Activated naive CD4-positive, alpha-beta T cell treated with anti-CD3 and anti-CD28 coated beads, Interleukin-2, amount 50 U/mL, for 24 hours (primary cell): ENCODE results near the gene VAX1.
"Not testable (repeated sequence)": the region's sequence is repeated elsewhere in the genome, so short reads cannot be mapped to it uniquely, and the experiment has no call there.

Source experiments
- H3K27ac Mint-ChIP-seq: one replicate; pipeline ENCODE4 v1.8.0; 2021; ENCODE audit warnings: mild to moderate bottlenecking, mixed read lengths
- H3K27me3 Mint-ChIP-seq: one replicate; pipeline ENCODE4 v1.8.0; 2021; ENCODE audit warnings: mixed read lengths
- H3K36me3 Mint-ChIP-seq: one replicate; pipeline ENCODE4 v1.8.0; 2021; ENCODE audit warnings: mixed read lengths
- H3K4me1 Mint-ChIP-seq: one replicate; pipeline ENCODE4 v1.8.0; 2021; ENCODE audit warnings: mixed read lengths
- H3K4me3 Mint-ChIP-seq: one replicate; pipeline ENCODE4 v1.8.0; 2021; ENCODE audit warnings: mild to moderate bottlenecking, mixed read lengths
- H3K9me3 Mint-ChIP-seq: one replicate; pipeline ENCODE4 v1.8.0; 2021; ENCODE audit warnings: mixed read lengths

Gene VAX1

DNA sequence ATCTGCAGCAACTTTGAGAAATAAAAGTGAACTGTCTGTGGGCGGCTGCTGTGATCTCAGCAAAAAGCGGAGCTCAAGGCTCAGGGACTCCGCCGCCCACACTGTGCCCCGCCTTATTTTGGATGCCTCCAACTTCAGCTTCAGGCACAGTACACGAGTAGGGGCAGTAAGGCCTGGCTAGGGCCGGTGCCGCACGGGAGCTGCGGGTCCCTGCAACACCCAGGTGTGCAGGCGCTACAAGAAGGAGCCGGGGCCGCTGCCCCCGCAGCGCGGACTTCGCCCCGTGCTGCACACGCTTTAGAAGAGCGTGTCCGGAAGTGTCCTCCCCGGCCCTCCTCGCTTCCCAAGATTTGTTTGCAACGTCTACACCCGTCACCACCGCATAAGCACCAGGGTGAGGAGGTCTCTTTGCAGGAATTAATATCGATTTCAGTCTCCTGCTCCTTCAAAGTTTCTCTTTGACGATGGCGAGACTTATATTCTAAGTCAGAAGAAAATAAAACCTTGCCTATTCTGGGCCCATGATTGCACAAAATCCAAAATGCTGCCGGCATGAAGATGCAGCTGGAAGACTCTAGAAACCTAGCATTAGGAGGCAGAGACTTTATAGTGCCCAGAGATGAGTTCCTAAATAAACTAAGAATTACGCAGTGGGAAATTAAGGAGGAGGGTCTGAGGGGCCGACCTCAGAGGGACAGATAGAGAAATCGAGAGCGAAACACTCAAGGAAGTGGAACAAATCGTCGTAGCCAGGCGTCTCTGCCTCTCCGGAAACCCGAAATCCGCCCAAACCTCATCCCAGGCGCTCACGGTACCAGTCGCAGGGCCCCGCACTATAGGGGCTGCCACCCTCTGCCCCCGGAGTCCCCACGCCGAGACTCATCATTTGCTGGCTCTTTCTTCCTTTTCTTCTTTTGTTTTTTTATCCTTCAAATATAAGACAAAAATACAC, 6.4 kb downstream of the VAX1 start:
- H3K4me3 Mint-ChIP-seq = peak overlapping the region; percentile 78
- H3K27ac Mint-ChIP-seq = no peak overlapping the region
- peaks cover 68% of the 10 kb centered on the region for H3K27me3 Mint-ChIP-seq
- H3K36me3 Mint-ChIP-seq = peaks cover 2% of the 10 kb centered on the region
- H3K9me3 Mint-ChIP-seq = no peaks in the 10 kb centered on the region
- H3K4me1 Mint-ChIP-seq = peaks cover 32% of the 10 kb centered on the region

DNA sequence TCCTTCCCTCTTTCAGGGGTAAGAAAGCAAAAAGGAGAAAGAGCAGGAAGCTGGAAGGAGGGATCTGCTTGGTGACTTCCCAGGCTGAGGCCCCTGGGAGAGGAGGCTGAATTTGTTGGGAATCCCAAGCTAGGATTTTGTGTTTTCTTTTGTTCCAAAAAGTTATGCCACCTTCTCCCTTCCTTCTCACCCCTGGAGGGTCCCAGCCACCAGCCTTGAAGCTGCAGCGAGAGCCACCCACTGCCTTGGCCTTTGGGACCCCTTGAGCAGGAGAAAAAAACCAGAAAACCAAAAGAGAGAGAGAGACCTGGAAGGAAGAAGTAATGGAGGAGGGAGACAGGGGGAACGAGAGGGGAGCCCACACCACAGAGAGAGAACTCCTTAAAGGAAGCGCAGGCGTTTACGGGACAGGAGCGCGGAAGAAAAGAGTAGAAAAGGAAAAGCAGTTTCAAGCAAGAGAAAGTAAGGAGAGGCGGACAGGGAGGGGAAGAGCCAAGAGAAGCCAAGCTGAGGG, 7.2 kb downstream of the VAX1 start:
- Mint-ChIP-seq H3K36me3 (peaks cover 2% of the 10 kb centered on the region), H3K4me3 (peak overlapping the region; percentile 78), H3K27me3 (peaks cover 64% of the 10 kb centered on the region), H3K27ac (no peak overlapping the region), H3K9me3 (no peaks in the 10 kb centered on the region), H3K4me1 (peaks cover 32% of the 10 kb centered on the region)

DNA sequence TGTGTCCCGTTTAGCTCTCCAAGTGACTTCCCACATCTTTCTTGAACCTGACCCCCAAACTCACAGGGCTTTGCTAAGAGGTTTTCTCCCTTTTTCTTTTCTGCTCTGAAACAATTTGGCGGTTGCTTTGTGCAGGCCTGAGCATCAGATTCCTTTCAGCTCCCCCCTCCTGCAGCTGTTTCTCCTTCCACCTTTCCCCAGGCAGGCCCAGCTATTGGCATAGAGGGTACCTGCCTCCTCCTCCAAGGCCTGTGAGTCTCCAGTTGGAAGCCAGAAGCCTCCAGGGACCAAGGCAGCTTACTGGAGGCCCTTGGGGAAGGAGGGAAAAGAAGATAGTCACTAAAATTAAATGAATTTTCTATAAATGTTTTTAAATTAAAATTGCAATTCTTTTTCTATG, 7.7 kb downstream of the VAX1 start:
- H3K4me3 Mint-ChIP-seq = no peak overlapping the region
- peaks cover 61% of the 10 kb centered on the region for H3K27me3 Mint-ChIP-seq
- H3K9me3 Mint-ChIP-seq = no peaks in the 10 kb centered on the region
- peaks cover 2% of the 10 kb centered on the region for H3K36me3 Mint-ChIP-seq
- no peak overlapping the region for H3K27ac Mint-ChIP-seq
- peaks cover 32% of the 10 kb centered on the region for H3K4me1 Mint-ChIP-seq

DNA sequence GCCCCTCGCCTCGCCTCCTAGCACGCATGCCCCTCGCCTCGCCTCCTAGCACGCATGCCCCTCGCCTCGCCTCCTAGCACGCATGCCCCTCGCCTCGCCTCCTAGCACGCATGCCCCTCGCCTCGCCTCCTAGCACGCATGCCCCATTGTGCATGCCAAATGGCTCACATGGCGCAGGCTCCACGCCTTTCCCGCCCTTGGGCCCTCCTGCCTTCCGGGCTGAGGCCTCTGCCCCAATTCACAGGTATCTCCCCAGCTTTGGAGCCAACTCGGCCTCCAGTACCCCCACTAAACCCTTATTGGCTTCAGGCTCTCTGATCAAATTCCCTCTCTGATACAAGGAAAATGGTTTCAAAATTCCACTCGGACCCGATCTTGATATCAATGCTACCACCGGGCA, 11.4 kb downstream of the VAX1 start:
- H3K27me3 Mint-ChIP-seq = peaks cover 45% of the 10 kb centered on the region
- not testable (repeated sequence) for H3K9me3 Mint-ChIP-seq, H3K4me3 Mint-ChIP-seq, H3K27ac Mint-ChIP-seq, H3K36me3 Mint-ChIP-seq
- H3K4me1 Mint-ChIP-seq = peaks cover 11% of the 10 kb centered on the region

DNA sequence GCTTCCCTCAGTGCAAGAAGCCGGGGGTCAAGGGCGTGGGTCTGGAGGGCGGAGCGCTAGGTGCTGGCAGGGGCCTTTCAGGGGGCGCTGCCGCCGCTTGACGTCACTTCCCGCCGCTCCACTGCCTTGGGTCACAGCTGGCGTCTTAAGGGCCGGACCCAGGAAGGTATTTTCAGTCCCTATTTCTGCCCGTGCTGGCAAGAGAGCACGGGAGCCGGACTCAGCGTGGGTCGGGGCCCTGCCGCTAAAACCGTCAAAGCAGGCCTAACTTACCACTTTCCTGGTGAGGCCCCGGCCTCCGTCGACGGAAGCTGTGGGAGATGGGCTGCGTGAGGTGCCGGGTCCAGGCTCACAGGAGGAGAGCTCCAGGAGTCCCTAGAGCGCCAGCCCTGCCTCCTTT, 12.0 kb downstream of the VAX1 start:
- H3K4me1 Mint-ChIP-seq = peaks cover 5% of the 10 kb centered on the region
- H3K36me3 Mint-ChIP-seq = peaks cover 2% of the 10 kb centered on the region
- peaks cover 40% of the 10 kb centered on the region for H3K27me3 Mint-ChIP-seq
- no peak overlapping the region for H3K4me3 Mint-ChIP-seq
- H3K27ac Mint-ChIP-seq = no peak overlapping the region
- no peaks in the 10 kb centered on the region for H3K9me3 Mint-ChIP-seq

DNA sequence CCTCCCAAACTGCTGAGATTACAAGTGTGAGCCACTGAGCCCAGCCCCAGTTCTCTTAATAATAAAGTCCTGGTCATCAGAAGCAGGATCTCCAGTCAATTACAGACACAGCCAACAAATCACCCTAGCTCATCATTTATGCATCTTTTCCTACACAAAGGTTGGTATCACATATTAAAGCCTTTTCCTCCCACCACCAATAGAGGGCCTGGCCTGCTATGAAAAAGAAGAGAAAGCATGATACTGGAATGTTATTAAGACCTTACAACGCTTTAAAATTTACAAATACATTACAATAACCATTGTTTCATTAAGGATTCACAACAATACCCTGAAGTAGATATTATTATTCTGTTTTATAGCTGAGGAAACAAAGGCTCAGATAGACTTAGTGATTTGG, 25.9 kb downstream of the VAX1 start:
- H3K4me1 Mint-ChIP-seq = no peaks in the 10 kb centered on the region
- peaks cover 27% of the 10 kb centered on the region for H3K27me3 Mint-ChIP-seq
- peaks cover 2% of the 10 kb centered on the region for H3K36me3 Mint-ChIP-seq
- no peaks in the 10 kb centered on the region for H3K9me3 Mint-ChIP-seq
- H3K4me3 Mint-ChIP-seq = no peak overlapping the region
- H3K27ac Mint-ChIP-seq = no peak overlapping the region

DNA sequence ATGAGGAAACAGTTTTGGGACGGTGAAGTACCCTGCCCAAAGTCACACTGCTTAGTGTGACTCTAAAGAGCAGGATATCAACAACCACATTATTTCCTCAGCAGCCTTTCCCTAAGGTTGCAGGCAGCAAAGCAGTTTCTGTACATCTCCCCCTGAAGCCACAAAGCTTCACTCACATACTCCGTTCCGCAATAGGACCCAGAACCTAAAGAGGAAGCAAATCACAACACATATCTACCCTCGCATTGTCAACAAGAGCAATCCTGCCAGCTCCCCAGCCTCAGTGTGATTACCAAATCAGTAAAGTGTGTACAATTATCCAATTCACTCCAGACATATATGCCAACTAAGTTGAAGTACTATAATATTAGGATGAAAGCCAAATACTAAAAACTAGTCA, 30.8 kb downstream of the VAX1 start:
- H3K27me3 Mint-ChIP-seq = peaks cover 10% of the 10 kb centered on the region
- no peak overlapping the region for H3K4me3 Mint-ChIP-seq
- no peaks in the 10 kb centered on the region for H3K4me1 Mint-ChIP-seq
- no peaks in the 10 kb centered on the region for H3K9me3 Mint-ChIP-seq
- no peak overlapping the region for H3K27ac Mint-ChIP-seq
- no peaks in the 10 kb centered on the region for H3K36me3 Mint-ChIP-seq

GRCh38 chr10:117096599-117097201, 41.4 kb downstream of the VAX1 start:
- no peaks in the 10 kb centered on the region for H3K9me3 Mint-ChIP-seq
- no peaks in the 10 kb centered on the region for H3K4me1 Mint-ChIP-seq
- no peak overlapping the region for H3K27ac Mint-ChIP-seq
- H3K4me3 Mint-ChIP-seq = no peak overlapping the region
- no peaks in the 10 kb centered on the region for H3K36me3 Mint-ChIP-seq
- peaks cover 14% of the 10 kb centered on the region for H3K27me3 Mint-ChIP-seq

- no peaks in the 10 kb centered on the region for H3K36me3 Mint-ChIP-seq
- H3K27me3 Mint-ChIP-seq = peaks cover 13% of the 10 kb centered on the region
- no peak overlapping the region for H3K4me3 Mint-ChIP-seq
- H3K9me3 Mint-ChIP-seq = no peaks in the 10 kb centered on the region
- H3K4me1 Mint-ChIP-seq = no peaks in the 10 kb centered on the region
- no peak overlapping the region for H3K27ac Mint-ChIP-seq
These were observed 43.2 kb downstream of the VAX1 start for GRCh38 chr10:117094856-117095255.

DNA sequence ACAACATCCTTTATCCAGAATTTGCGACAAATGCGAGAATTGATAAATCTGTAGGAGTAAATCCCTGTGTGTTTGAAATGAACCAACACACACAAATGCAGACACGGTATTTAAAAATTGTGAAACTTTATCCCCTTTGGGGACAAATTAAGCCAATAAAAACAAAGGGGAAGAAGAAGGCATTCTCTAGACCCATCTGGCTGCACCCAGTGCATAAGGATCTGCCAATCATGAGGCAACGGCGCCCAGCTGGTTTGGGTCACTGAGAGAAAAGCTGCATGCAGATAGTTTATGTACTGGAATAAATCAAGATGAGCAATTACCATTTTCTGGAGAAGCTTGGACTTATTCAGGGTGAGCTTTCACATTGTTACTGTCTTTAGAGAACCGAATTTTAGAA, 45.7 kb downstream of the VAX1 start:
- H3K27ac Mint-ChIP-seq = no peak overlapping the region
- H3K9me3 Mint-ChIP-seq = no peaks in the 10 kb centered on the region
- peaks cover 9% of the 10 kb centered on the region for H3K27me3 Mint-ChIP-seq
- H3K4me1 Mint-ChIP-seq = no peaks in the 10 kb centered on the region
- no peak overlapping the region for H3K4me3 Mint-ChIP-seq
- no peaks in the 10 kb centered on the region for H3K36me3 Mint-ChIP-seq

- no peak overlapping the region for H3K4me3 Mint-ChIP-seq
- peaks cover 18% of the 10 kb centered on the region for H3K27me3 Mint-ChIP-seq
- no peaks in the 10 kb centered on the region for H3K36me3 Mint-ChIP-seq
- H3K4me1 Mint-ChIP-seq = no peaks in the 10 kb centered on the region
- H3K27ac Mint-ChIP-seq = no peak overlapping the region
- H3K9me3 Mint-ChIP-seq = no peaks in the 10 kb centered on the region
These were observed 47.2 kb downstream of the VAX1 start for GRCh38 chr10:117090834-117091233.

DNA sequence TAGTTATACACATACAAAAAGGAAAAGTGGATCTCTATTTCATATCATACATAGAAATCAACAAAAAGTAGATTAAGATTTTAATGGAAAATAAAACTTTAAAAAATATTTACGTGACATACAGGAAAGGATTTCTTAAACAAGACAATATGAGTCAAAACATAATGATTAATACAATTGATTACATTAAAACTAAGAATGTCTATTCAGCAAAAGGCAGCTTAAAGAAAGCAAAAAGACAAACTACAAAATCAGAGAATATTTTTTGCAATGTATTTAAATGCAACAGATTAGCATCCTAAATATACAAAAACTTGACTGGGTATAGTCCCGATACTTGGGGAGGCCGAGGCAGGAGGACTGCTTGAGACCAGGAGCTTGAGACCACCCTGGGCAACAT, 50.5 kb downstream of the VAX1 start:
- no peak overlapping the region for H3K4me3 Mint-ChIP-seq
- peaks cover 24% of the 10 kb centered on the region for H3K27me3 Mint-ChIP-seq
- no peak overlapping the region for H3K27ac Mint-ChIP-seq
- H3K36me3 Mint-ChIP-seq = no peaks in the 10 kb centered on the region
- no peaks in the 10 kb centered on the region for H3K4me1 Mint-ChIP-seq
- H3K9me3 Mint-ChIP-seq = peaks cover 7% of the 10 kb centered on the region

GRCh38 chr10:117086546-117086945, 51.5 kb downstream of the VAX1 start:
- Mint-ChIP-seq H3K4me1 (no peaks in the 10 kb centered on the region), H3K27ac (no peak overlapping the region), H3K9me3 (peaks cover 7% of the 10 kb centered on the region), H3K4me3 (no peak overlapping the region), H3K36me3 (no peaks in the 10 kb centered on the region), H3K27me3 (peaks cover 23% of the 10 kb centered on the region)

DNA sequence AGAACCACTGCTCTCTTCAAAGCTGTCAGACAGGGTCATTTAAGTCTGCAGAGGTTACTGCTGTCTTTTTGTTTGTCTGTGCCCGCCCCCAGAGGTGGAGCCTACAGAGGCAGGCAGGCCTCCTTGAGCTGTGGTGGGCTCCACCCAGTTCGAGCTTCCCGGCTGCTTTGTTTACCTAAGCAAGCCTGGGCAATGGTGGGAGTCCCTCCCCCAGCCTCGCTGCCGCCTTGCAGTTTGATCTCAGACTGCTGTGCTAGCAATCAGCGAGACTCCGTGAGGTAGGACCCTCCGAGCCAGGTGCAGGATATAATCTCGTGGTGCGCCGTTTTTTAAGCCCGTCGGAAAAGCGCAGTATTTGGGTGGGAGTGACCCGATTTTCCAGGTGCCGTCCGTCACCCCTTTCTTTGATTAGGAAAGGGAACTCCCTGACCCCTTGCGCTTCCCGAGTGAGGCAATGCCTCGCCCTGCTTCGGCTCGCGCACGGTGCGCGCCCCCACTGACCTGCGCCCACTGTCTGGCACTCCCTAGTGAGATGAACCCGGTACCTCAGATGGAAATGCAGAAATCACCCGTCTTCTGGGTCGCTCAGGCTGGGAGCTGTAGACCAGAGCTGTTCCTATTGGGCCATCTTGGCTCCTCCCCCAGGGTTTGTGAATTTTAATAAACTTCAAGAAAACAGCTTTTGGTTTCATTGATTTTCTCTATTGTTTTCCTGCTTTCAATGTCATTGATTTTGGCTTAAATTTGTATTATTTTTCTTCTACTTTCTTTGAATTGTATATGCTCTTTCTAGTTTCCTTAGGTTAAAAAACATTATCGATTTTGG, 53.4 kb downstream of the VAX1 start:
- H3K27me3 Mint-ChIP-seq = peaks cover 21% of the 10 kb centered on the region
- not testable (repeated sequence) for H3K4me3 Mint-ChIP-seq, H3K9me3 Mint-ChIP-seq, H3K4me1 Mint-ChIP-seq, H3K27ac Mint-ChIP-seq, H3K36me3 Mint-ChIP-seq
